ENCODE measurements around the gene GBX1. TPM values are rescaled to one million over a fixed set of nuclear protein-coding genes. Genes with fewer than 3 reads are reported as not detected.

The GBX1 gene
- total RNA-seq, 1 experiment from 2014 or later: not detected

DNA sequence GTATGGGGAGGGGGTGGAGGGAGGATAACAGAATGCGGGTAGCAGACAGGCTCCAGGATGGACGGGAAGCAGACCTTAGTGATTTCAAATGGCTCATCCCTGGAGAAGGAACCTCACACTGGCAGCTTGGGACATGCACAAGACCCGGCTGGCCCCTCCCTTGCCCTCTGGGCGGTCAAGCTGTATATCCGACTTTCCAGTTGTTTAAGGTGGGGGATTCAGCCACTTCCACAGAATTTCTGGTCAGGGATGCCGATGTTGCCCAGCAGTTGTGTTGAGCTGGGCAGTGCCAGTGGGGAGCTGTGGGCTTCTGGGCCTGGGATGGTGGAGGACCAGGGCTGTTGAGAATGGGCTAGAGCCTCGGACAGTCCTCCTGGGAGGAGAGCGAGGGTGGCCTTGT is 38.8 kb downstream of the GBX1 start:
- H3K18ac ChIP-seq (ENCODE audit: insufficient read length, low read depth, low read length): no peak overlapping the region
- H4K8ac ChIP-seq (replicated peaks; ENCODE audit: insufficient read length, low read depth, low read length): no peak overlapping the region
- H3K14ac ChIP-seq (ENCODE audit: insufficient read depth, low read length): no peak overlapping the region
- no peaks in the 10 kb centered on the region for H4K20me1 ChIP-seq (ENCODE audit: control insufficient read depth, insufficient read depth, insufficient read length)
- no peaks in the 10 kb centered on the region for H3K27me3 ChIP-seq (ENCODE audit: insufficient read depth, low read length)
- no peaks in the 10 kb centered on the region for H3K79me2 ChIP-seq (ENCODE audit: insufficient read depth, low read length)
- peaks cover 10% of the 10 kb centered on the region for H3K23me2 ChIP-seq (ENCODE audit: insufficient read length, low read depth, low read length, poor library complexity, severe bottlenecking)
- no peak overlapping the region for H2BK5ac ChIP-seq (ENCODE audit: insufficient read length, low read length)
- peaks cover 17 to 24% of the 10 kb centered on the region in 2 experiments for H3K4me1 Mint-ChIP-seq
- H2BK15ac ChIP-seq (ENCODE audit: low read depth, low read length): no peak overlapping the region
- H3K27ac ChIP-seq (ENCODE audit: insufficient read length, low read depth, low read length): no peak overlapping the region
- no peak overlapping the region for H2AFZ ChIP-seq (ENCODE audit: low read length)
- peaks cover 3% of the 10 kb centered on the region; the same call in 1 of the 2 replicates for H3K4me1 ChIP-seq (ENCODE audit: insufficient read depth, low read length)
- peaks cover 16% of the 10 kb centered on the region for H3K27me3 Mint-ChIP-seq (ENCODE audit: low read depth)
- no peak overlapping the region for H3K56ac ChIP-seq (ENCODE audit: insufficient read length, low read depth, low read length)
- WGBS (ENCODE audit: extremely low coverage, insufficient read length, low lambda C conversion rate): no CpG with 5 or more reads among the region's 8 CpGs
- H3K9me3 ChIP-seq (ENCODE audit: control insufficient read depth, low read depth, low read length): no peaks in the 10 kb centered on the region
- no peaks in the 10 kb centered on the region for H3K79me1 ChIP-seq (ENCODE audit: insufficient read depth, low read depth, low read length, poor library complexity, severe bottlenecking)
- H3K4me2 ChIP-seq (ENCODE audit: insufficient read depth, insufficient read length, low read length): no peak overlapping the region
- no peak for DNase-seq
- no peak overlapping the region for H4K91ac ChIP-seq (ENCODE audit: insufficient read length, low read depth, low read length)
- no peak overlapping the region for H3K4ac ChIP-seq (ENCODE audit: low read depth, low read length)
- no peak overlapping the region for H3K4me3 Mint-ChIP-seq
- no peak overlapping the region for H2BK120ac ChIP-seq (ENCODE audit: low read depth, low read length, poor library complexity, severe bottlenecking)
- no peak overlapping the region for H3K9ac ChIP-seq (ENCODE audit: extremely low read depth, insufficient read length, low read length)
- no peak overlapping the region for H2BK20ac ChIP-seq (ENCODE audit: low read depth, low read length, poor library complexity, severe bottlenecking)
- peaks cover 28 to 56% (median 36%) of the 10 kb centered on the region in 3 experiments for H3K36me3 Mint-ChIP-seq (ENCODE audit: insufficient read depth in 1 of 3, low read depth in 3 of 3)
- H3T11ph ChIP-seq (ENCODE audit: low read length): no peak overlapping the region
- TF ChIP-seq, protein P1, sequence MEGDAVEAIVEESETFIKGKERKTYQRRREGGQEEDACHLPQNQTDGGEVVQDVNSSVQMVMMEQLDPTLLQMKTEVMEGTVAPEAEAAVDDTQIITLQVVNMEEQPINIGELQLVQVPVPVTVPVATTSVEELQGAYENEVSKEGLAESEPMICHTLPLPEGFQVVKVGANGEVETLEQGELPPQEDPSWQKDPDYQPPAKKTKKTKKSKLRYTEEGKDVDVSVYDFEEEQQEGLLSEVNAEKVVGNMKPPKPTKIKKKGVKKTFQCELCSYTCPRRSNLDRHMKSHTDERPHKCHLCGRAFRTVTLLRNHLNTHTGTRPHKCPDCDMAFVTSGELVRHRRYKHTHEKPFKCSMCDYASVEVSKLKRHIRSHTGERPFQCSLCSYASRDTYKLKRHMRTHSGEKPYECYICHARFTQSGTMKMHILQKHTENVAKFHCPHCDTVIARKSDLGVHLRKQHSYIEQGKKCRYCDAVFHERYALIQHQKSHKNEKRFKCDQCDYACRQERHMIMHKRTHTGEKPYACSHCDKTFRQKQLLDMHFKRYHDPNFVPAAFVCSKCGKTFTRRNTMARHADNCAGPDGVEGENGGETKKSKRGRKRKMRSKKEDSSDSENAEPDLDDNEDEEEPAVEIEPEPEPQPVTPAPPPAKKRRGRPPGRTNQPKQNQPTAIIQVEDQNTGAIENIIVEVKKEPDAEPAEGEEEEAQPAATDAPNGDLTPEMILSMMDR (conservative IDR thresholded peaks at IDR 0.05): no peak
- no peaks in the 10 kb centered on the region; a peak in 1 of 5 replicates for H3K9me3 Mint-ChIP-seq
- no peak overlapping the region for H3K27ac Mint-ChIP-seq
- H2BK12ac ChIP-seq (ENCODE audit: insufficient read length, low read depth, low read length): no peak overlapping the region
- no peak overlapping the region for H3K23ac ChIP-seq (ENCODE audit: insufficient read length, low read depth, low read length)
- no peak overlapping the region for H4K5ac ChIP-seq (ENCODE audit: insufficient read length, low read depth, low read length)
- H2AK5ac ChIP-seq (ENCODE audit: insufficient read length, low read length): no peak overlapping the region
